ENCODE measurements around the gene CPT1B. TPM values are rescaled to one million over a fixed set of nuclear protein-coding genes. Genes with fewer than 3 reads are reported as not detected.
"Not testable (repeated sequence)": the region's sequence is repeated elsewhere in the genome, so short reads cannot be mapped to it uniquely, and the experiment has no call there.

CPT1B gene
- total RNA-seq, 1 donor from 2014 or later: 11.5 TPM

GRCh38 chr22:50547263-50547985 is 30.8 kb downstream of the CPT1B start:
- DNase-seq (ENCODE audit: low read depth): no peak

- DNase-seq (ENCODE audit: low read depth): no peak
Measured at GRCh38 chr22:50546326-50547262, 31.6 kb downstream of the CPT1B start.

- no peak for DNase-seq (ENCODE audit: low read depth)
Measured at GRCh38 chr22:50545522-50546325, 32.5 kb downstream of the CPT1B start, which contains the start of gene KLHDC7B. KLHDC7B (plus strand) TSS chr22:50545899; CDS start chr22:50546244, 345 bp downstream.

GRCh38 chr22:50544746-50545253 is 33.4 kb downstream of the CPT1B start:
- DNase-seq (ENCODE audit: low read depth): no peak

GRCh38 chr22:50544078-50544745 is 34.0 kb downstream of the CPT1B start:
- no peak for DNase-seq (ENCODE audit: low read depth)

GRCh38 chr22:50542416-50542927 is 35.8 kb downstream of the CPT1B start:
- DNase-seq (ENCODE audit: low read depth): no peak

GRCh38 chr22:50541667-50542026 is 36.6 kb downstream of the CPT1B start:
- not testable (repeated sequence) for DNase-seq (ENCODE audit: low read depth)

- no peak for DNase-seq (ENCODE audit: low read depth)
Measured at GRCh38 chr22:50540381-50540780, 37.8 kb downstream of the CPT1B start.

GRCh38 chr22:50537765-50538164 is 40.5 kb downstream of the CPT1B start:
- no peak for DNase-seq (ENCODE audit: low read depth)

- no peak for DNase-seq (ENCODE audit: low read depth)
Measured at GRCh38 chr22:50536226-50536625, 42.0 kb downstream of the CPT1B start.

GRCh38 chr22:50535113-50535512 is 43.1 kb downstream of the CPT1B start:
- DNase-seq (ENCODE audit: low read depth): no peak

- DNase-seq (ENCODE audit: low read depth): not testable (repeated sequence)
Measured at GRCh38 chr22:50533856-50534711, 44.1 kb downstream of the CPT1B start.

GRCh38 chr22:50532824-50533796 is 45.1 kb downstream of the CPT1B start:
- DNase-seq (ENCODE audit: low read depth): no peak

GRCh38 chr22:50531962-50532674 is 46.1 kb downstream of the CPT1B start:
- peak; percentile 53 for DNase-seq (ENCODE audit: low read depth)

- DNase-seq (ENCODE audit: low read depth): no peak
Measured at GRCh38 chr22:50531546-50531961, 46.7 kb downstream of the CPT1B start.

GRCh38 chr22:50530877-50531545 is 47.2 kb downstream of the CPT1B start:
- peak; percentile 48 for DNase-seq (ENCODE audit: low read depth)

GRCh38 chr22:50530580-50530876 is 47.7 kb downstream of the CPT1B start:
- no peak for DNase-seq (ENCODE audit: low read depth)
